ENCODE measurements around the gene FRAS1.

GRCh38 chr4:78552389-78553042 is 495.4 kb downstream of the FRAS1 start:
- TF ChIP-seq, protein P1, sequence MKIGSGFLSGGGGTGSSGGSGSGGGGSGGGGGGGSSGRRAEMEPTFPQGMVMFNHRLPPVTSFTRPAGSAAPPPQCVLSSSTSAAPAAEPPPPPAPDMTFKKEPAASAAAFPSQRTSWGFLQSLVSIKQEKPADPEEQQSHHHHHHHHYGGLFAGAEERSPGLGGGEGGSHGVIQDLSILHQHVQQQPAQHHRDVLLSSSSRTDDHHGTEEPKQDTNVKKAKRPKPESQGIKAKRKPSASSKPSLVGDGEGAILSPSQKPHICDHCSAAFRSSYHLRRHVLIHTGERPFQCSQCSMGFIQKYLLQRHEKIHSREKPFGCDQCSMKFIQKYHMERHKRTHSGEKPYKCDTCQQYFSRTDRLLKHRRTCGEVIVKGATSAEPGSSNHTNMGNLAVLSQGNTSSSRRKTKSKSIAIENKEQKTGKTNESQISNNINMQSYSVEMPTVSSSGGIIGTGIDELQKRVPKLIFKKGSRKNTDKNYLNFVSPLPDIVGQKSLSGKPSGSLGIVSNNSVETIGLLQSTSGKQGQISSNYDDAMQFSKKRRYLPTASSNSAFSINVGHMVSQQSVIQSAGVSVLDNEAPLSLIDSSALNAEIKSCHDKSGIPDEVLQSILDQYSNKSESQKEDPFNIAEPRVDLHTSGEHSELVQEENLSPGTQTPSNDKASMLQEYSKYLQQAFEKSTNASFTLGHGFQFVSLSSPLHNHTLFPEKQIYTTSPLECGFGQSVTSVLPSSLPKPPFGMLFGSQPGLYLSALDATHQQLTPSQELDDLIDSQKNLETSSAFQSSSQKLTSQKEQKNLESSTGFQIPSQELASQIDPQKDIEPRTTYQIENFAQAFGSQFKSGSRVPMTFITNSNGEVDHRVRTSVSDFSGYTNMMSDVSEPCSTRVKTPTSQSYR (CRISPR knock-in tag; IDR thresholded peaks at IDR 0.05): no peak
- TF ChIP-seq, protein P2, sequence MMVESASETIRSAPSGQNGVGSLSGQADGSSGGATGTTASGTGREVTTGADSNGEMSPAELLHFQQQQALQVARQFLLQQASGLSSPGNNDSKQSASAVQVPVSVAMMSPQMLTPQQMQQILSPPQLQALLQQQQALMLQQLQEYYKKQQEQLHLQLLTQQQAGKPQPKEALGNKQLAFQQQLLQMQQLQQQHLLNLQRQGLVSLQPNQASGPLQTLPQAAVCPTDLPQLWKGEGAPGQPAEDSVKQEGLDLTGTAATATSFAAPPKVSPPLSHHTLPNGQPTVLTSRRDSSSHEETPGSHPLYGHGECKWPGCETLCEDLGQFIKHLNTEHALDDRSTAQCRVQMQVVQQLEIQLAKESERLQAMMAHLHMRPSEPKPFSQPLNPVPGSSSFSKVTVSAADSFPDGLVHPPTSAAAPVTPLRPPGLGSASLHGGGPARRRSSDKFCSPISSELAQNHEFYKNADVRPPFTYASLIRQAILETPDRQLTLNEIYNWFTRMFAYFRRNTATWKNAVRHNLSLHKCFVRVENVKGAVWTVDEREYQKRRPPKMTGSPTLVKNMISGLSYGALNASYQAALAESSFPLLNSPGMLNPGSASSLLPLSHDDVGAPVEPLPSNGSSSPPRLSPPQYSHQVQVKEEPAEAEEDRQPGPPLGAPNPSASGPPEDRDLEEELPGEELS (CRISPR knock-in tag; IDR thresholded peaks at IDR 0.05): no peak
- TF ChIP-seq SMAD4 (CRISPR knock-in tag; IDR thresholded peaks at IDR 0.05): no peak
- no peak for TF ChIP-seq CTCF (IDR thresholded peaks at IDR 0.05)
- TF ChIP-seq ELF4 (CRISPR knock-in tag; IDR thresholded peaks at IDR 0.05; ENCODE audit: low read depth): no peak
- no peak for TF ChIP-seq TCF7 (CRISPR knock-in tag; IDR thresholded peaks at IDR 0.05; ENCODE audit: low read depth)
- TF ChIP-seq RELA (CRISPR knock-in tag; IDR thresholded peaks at IDR 0.05; ENCODE audit: borderline replicate concordance): no peak
- TF ChIP-seq TEAD4 (CRISPR knock-in tag; IDR thresholded peaks at IDR 0.05): no peak
- TF ChIP-seq ZNF317 (CRISPR knock-in tag; IDR thresholded peaks at IDR 0.05; ENCODE audit: borderline replicate concordance, low read depth): no peak
- TF ChIP-seq ATF2 (CRISPR knock-in tag; IDR thresholded peaks at IDR 0.05; ENCODE audit: borderline replicate concordance, low read depth): no peak
- TF ChIP-seq ZNF396 (CRISPR knock-in tag; IDR thresholded peaks at IDR 0.05; ENCODE audit: borderline replicate concordance): no peak

Data from WTC11 (cell line).